A549 (cell line): Measurements from ENCODE around the gene NIT1. TPM values are rescaled to one million over a fixed set of nuclear protein-coding genes. Genes with fewer than 3 reads are reported as not detected.

Experiments
- ATAC-seq, 2 experiments: fragments of 200-7000 bp in 1 of 2; fragments of >200 bp in 1 of 2; cut with Nextera tagmentation in 1 of 2; cut with Tn5 transposase in 1 of 2; 3 replicates each; pipeline versions ENCODE4 v1.8.0 to v1.9.1; 2018 to 2020; ENCODE audit warnings: mild to moderate bottlenecking in 1 of 2, moderate library complexity in 1 of 2
- CTCF ChIA-PET: fragments of 300-600 bp; sonication (Branson Sonifier 250); formaldehyde crosslinking; extraction: SDS; loops from one replicate; lab custom pipeline; 2021; ENCODE audit warnings: antibody characterized with exemption, inconsistent platforms; lab: Yijun Ruan, JAX
- POLR2A ChIA-PET: fragments of 350-600 bp; formaldehyde crosslinking; extraction: SDS; loops from one replicate; lab custom pipeline; 2021; ENCODE audit warnings: antibody characterized with exemption, inconsistent platforms; lab: Yijun Ruan, JAX
- DNase-seq, 2 experiments: peaks; one replicate each; pipeline versions ENCODE4 v3.0.0 to v3.0.0-alpha.2; 2011 to 2016; ENCODE audit warnings: low read depth in 1 of 2, low spot score in 1 of 2
- FAIRE-seq: peaks from 2 replicates; lab custom pipeline; 2011; peaks lifted over from hg19 to GRCh38; lab: Jason Lieb, UNC
- H3K27ac ChIP-seq, 2 experiments: fragments of >200 bp; sonication (Bioruptor Twin); formaldehyde crosslinking; 3 replicates each; pipeline ENCODE4 v1.5.1; 2016 to 2017
- H3K4me1 ChIP-seq: fragments of >200 bp; sonication (Bioruptor Twin); formaldehyde crosslinking; 3 replicates; pipeline ENCODE4 v1.6.1; 2016
- H3K4me2 ChIP-seq: fragments of >200 bp; sonication (Bioruptor Twin); formaldehyde crosslinking; 3 replicates; pipeline ENCODE4 v1.6.1; 2016
- H3K4me3 ChIP-seq: fragments of >200 bp; sonication (Bioruptor Twin); formaldehyde crosslinking; 3 replicates; pipeline ENCODE4 v1.5.1; 2016
- H3K9me3 ChIP-seq: fragments of >200 bp; sonication (Bioruptor Twin); formaldehyde crosslinking; 3 replicates; pipeline ENCODE4 v1.6.1; 2016
- ATOH8 ChIP-seq: fragments of 250-450 bp; sonication (Bioruptor Pico); IDR thresholded peaks from 2 replicates; pipeline ENCODE4 v1.5.0; 2020; ENCODE audit warnings: low read depth, mild to moderate bottlenecking, moderate library complexity
- CBX2 ChIP-seq: fragments of 200-600 bp; sonication (generic); IDR thresholded peaks from 2 replicates; pipeline ENCODE4 v1.6.1; 2016; ENCODE audit warnings: low read depth, mild to moderate bottlenecking, borderline replicate concordance
- CHD2 ChIP-seq: fragments of 150-350 bp; IDR thresholded peaks from 2 replicates; pipeline ENCODE4 v1.6.1; 2014; ENCODE audit warnings: low read length; ENCODE audit not compliant: partially characterized antibody
- EHMT2 ChIP-seq: fragments of 200-600 bp; sonication (generic); IDR thresholded peaks from 2 replicates; pipeline ENCODE4 v1.6.1; 2016; ENCODE audit warnings: antibody characterized with exemption, low read depth, mild to moderate bottlenecking, moderate library complexity
- EP300 ChIP-seq, 2 experiments: fragments of >200 bp; sonication (Bioruptor Twin); formaldehyde crosslinking; IDR thresholded peaks; 2 replicates in 1 of 2; 3 replicates in 1 of 2; pipeline ENCODE4 v1.6.1; 2016 to 2017
- FOSL2 ChIP-seq, 2 experiments: fragments of 450-650 bp in 1 of 2; fragments of >200 bp in 1 of 2; sonication (Bioruptor Twin) in 1 of 2; formaldehyde crosslinking; IDR thresholded peaks; 2 replicates each; pipeline versions ENCODE4 v1.5.0 to v1.6.1; 2016 to 2020; ENCODE audit warnings: mild to moderate bottlenecking in 1 of 2, moderate library complexity in 1 of 2
- GATA3 ChIP-seq: IDR thresholded peaks from 2 replicates; pipeline ENCODE4 v1.6.1; 2012; ENCODE audit warnings: borderline replicate concordance
- HDAC2 ChIP-seq: fragments of 200-600 bp; sonication (generic); IDR thresholded peaks from 2 replicates; pipeline ENCODE4 v1.6.1; 2016
- HES2 ChIP-seq: fragments of >200 bp; sonication (Bioruptor Twin); formaldehyde crosslinking; IDR thresholded peaks from 2 replicates; pipeline ENCODE4 v1.6.1; 2016
- KDM1A ChIP-seq: fragments of 200-600 bp; sonication (generic); IDR thresholded peaks from 2 replicates; pipeline ENCODE4 v1.6.1; 2016; ENCODE audit warnings: low read depth, mild to moderate bottlenecking
- KDM5A ChIP-seq: fragments of 200-600 bp; sonication (generic); IDR thresholded peaks from 2 replicates; pipeline ENCODE4 v1.6.1; 2016; ENCODE audit warnings: antibody characterized with exemption, mild to moderate bottlenecking
- MAX ChIP-seq: IDR thresholded peaks from 2 replicates; pipeline ENCODE4 v1.6.1; 2012
- MAZ ChIP-seq: fragments of 150-350 bp; IDR thresholded peaks from 2 replicates; pipeline ENCODE4 v1.6.1; 2014; ENCODE audit warnings: antibody characterized with exemption, low read depth, low read length, borderline replicate concordance
- MYC ChIP-seq: IDR thresholded peaks from 2 replicates; pipeline ENCODE4 v1.6.1; 2012; ENCODE audit warnings: mild to moderate bottlenecking, inconsistent platforms, low read length, improper control_type of control experiment, borderline replicate concordance
- NR3C1 ChIP-seq: fragments of >200 bp; sonication (Bioruptor Twin); formaldehyde crosslinking; IDR thresholded peaks from 3 replicates; pipeline ENCODE4 v1.6.1; 2017
- PBX3 ChIP-seq: IDR thresholded peaks from 2 replicates; pipeline ENCODE4 v1.6.1; 2012
- PHF8 ChIP-seq: fragments of 200-600 bp; sonication (generic); IDR thresholded peaks from 2 replicates; pipeline ENCODE4 v1.6.1; 2016; ENCODE audit warnings: low read depth, mild to moderate bottlenecking, antibody characterized with exemption, moderate library complexity, borderline replicate concordance
- REST ChIP-seq: fragments of 200-600 bp; sonication (generic); IDR thresholded peaks from 2 replicates; pipeline ENCODE4 v1.6.1; 2016; ENCODE audit warnings: antibody characterized with exemption, mild to moderate bottlenecking, moderate library complexity
- RFX5 ChIP-seq: fragments of 450-650 bp; IDR thresholded peaks from 2 replicates; pipeline ENCODE4 v1.7.1; 2014; ENCODE audit warnings: antibody characterized with exemption, mild to moderate bottlenecking, moderate library complexity
- USF2 ChIP-seq: fragments of 450-650 bp; IDR thresholded peaks from 2 replicates; pipeline ENCODE4 v1.6.1; 2014; ENCODE audit warnings: antibody characterized with exemption
- ZFP36 ChIP-seq: fragments of 450-650 bp; IDR thresholded peaks from 2 replicates; pipeline ENCODE4 v1.6.1; 2014; ENCODE audit warnings: borderline replicate concordance; ENCODE audit not compliant: partially characterized antibody
- WGBS: methylation state at CpG from one replicate; pipeline ENCODE4 v1.1.6; 2017; ENCODE audit errors: missing lambda C conversion rate; 5-methylcytosine and 5-hydroxymethylcytosine counted together
- polyA plus RNA-seq, 4 experiments: library from polyadenylated mRNA; depleted of rRNA in 3 of 4; stranded (reverse); fragments of >200 nt; fragmentation: RNase III in 1 of 4; extraction: RNeasy Plus Mini Kit Qiagen cat#74134 plus additional on column Dnase treatment in 1 of 4; gene quantifications; 2 replicates in 3 of 4; 3 replicates in 1 of 4; pipeline ENCODE4 v1.2.3, GENCODE V29; 2011 to 2017

NIT1 gene
- polyA plus RNA-seq, 2 of the 4 experiments (the other 2 are of a cell fraction), result 29.9 to 44.5 TPM

- TF ChIP-seq FOSL2 (IDR thresholded peaks at IDR 0.05) (no peak), FOSL2 (CRISPR knock-in tag; IDR thresholded peaks at IDR 0.05) (peak; percentile 13; the same call in 1 of the 2 replicates), MAZ (no peak)
- H3K27ac ChIP-seq, result peak overlapping the region; percentile 45 to 76; a peak in 5 of 6 replicates
- H3K9me3 ChIP-seq, result no peaks in the 10 kb centered on the region
- H3K4me1 ChIP-seq, result peaks cover 35% of the 10 kb centered on the region
- ChIA-PET POLR2A (interaction anchor here (1.2 kb wide), 1 partner anchor 47 kb away, joined by 7 read pairs; the partner anchor contains the start of gene USF1), CTCF (interaction anchor here (0.9 to 9.7 kb wide), 5 partner anchors 21 to 95 kb away, joined by 3 to 319 read pairs (median 4); partner anchors contain the start of gene ARHGAP30)
- no peak overlapping the region for H3K4me3 ChIP-seq
- FAIRE-seq (no peak), ATAC-seq (peak; percentile 27 to 58; a peak in 2 of 6 replicates), DNase-seq (no peak)
- H3K4me2 ChIP-seq, result peak overlapping the region; percentile 40
- 63% methylated on average over 3 of the region's 3 CpGs for WGBS
Observed at GRCh38 chr1:161092621-161093028, 25.3 kb upstream of the NIT1 start.

GRCh38 chr1:161094481-161094880, 23.4 kb upstream of the NIT1 start:
- no peak for FAIRE-seq
- ATAC-seq, result no peak

GRCh38 chr1:161095230-161095629, 22.7 kb upstream of the NIT1 start:
- POLR2A ChIA-PET, result no interaction called here
- 86% methylated on average over 6 of the region's 6 CpGs for WGBS
- Histone ChIP-seq H3K4me2 (no peak overlapping the region), H3K4me1 (peaks cover 24% of the 10 kb centered on the region), H3K9me3 (no peaks in the 10 kb centered on the region), H3K4me3 (no peak overlapping the region), H3K27ac (no peak overlapping the region)
- FAIRE-seq (no peak), DNase-seq (no peak), ATAC-seq (no peak)
- CTCF ChIA-PET, result interaction anchor here (1.9 to 9.7 kb wide), 7 partner anchors 11 to 98 kb away, joined by 5 to 319 read pairs (median 42); partner anchors contain the start of genes ARHGAP30, F11R, NECTIN4 and USF1
- TF ChIP-seq GATA3, result no peak
- no peak for TF ChIP-seq PBX3
- TF ChIP-seq NR3C1, result no peak
- no peak for TF ChIP-seq MYC
- TF ChIP-seq MAX, result no peak
- no peak for TF ChIP-seq EHMT2
- TF ChIP-seq HDAC2, result no peak
- TF ChIP-seq HES2, result no peak
- TF ChIP-seq ATOH8 (CRISPR knock-in tag), result no peak
- no peak for TF ChIP-seq RFX5
- TF ChIP-seq PHF8, result no peak
- TF ChIP-seq CBX2, result no peak
- no peak for TF ChIP-seq EP300 (IDR thresholded peaks at IDR 0.05)
- no peak for TF ChIP-seq KDM5A
- no peak for TF ChIP-seq ZFP36
- no peak for TF ChIP-seq KDM1A
- no peak for TF ChIP-seq CHD2

More at GRCh38 chr1:161094481-161094880, 23.4 kb upstream of the NIT1 start:
- TF ChIP-seq REST (no peak), USF2 (no peak)
- H3K9me3 ChIP-seq, result no peaks in the 10 kb centered on the region
- CTCF ChIA-PET, result interaction anchor here (1.9 to 9.7 kb wide), 4 partner anchors 10 to 97 kb away, joined by 5 to 319 read pairs (median 172); partner anchors contain the start of genes ARHGAP30 and NECTIN4
- no peak overlapping the region for H3K27ac ChIP-seq
- WGBS, result 90% methylated on average over 14 of the region's 14 CpGs
- POLR2A ChIA-PET, result no interaction called here
- H3K4me1 ChIP-seq, result peaks cover 24% of the 10 kb centered on the region
- DNase-seq, result no peak
- no peak overlapping the region for H3K4me3 ChIP-seq
- H3K4me2 ChIP-seq, result no peak overlapping the region
